Measurements from ENCODE around the gene COTL1. TPM values are rescaled to one million over a fixed set of nuclear protein-coding genes. Genes with fewer than 3 reads are reported as not detected.

The COTL1 gene
- total and polyA plus RNA-seq, 9 of the 15 experiments (the other 6 are each of a cell fraction or from before 2014, with no cell fraction given): 27.7 to 185 (median 72.5) TPM

DNA sequence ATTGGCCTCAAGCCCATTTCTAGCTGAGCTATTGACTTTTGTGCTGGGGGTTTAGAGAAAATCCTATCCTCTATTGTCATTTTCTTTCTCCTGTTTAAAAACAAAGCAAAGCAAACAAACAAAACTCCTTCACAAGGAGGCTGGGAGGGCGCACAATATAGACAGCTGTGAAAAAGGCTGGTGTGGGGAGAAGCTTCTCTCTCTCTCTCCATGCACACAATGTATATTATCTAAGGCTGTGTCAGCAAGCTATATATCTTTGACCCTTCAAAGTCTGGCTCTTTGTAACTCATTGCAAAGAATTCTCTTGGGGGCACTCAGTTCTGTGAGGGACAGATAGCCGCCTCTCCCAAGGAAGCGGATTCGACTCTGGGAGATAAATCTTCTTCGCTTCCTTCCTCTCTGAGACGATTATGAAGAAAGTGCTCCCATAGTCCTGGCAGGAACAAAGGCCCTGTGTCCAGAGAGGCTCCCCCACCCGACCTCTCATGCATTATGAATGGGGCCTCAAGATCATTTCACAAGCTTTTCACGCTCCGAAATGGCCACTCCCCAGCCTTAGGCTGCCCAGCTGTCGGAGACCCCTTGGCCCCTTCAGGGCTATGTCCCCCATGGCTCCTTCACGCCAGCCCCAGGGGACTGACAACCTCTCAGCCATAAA lies 80.3 kb downstream of the COTL1 start (continued):
- TF ChIP-seq, protein P1, sequence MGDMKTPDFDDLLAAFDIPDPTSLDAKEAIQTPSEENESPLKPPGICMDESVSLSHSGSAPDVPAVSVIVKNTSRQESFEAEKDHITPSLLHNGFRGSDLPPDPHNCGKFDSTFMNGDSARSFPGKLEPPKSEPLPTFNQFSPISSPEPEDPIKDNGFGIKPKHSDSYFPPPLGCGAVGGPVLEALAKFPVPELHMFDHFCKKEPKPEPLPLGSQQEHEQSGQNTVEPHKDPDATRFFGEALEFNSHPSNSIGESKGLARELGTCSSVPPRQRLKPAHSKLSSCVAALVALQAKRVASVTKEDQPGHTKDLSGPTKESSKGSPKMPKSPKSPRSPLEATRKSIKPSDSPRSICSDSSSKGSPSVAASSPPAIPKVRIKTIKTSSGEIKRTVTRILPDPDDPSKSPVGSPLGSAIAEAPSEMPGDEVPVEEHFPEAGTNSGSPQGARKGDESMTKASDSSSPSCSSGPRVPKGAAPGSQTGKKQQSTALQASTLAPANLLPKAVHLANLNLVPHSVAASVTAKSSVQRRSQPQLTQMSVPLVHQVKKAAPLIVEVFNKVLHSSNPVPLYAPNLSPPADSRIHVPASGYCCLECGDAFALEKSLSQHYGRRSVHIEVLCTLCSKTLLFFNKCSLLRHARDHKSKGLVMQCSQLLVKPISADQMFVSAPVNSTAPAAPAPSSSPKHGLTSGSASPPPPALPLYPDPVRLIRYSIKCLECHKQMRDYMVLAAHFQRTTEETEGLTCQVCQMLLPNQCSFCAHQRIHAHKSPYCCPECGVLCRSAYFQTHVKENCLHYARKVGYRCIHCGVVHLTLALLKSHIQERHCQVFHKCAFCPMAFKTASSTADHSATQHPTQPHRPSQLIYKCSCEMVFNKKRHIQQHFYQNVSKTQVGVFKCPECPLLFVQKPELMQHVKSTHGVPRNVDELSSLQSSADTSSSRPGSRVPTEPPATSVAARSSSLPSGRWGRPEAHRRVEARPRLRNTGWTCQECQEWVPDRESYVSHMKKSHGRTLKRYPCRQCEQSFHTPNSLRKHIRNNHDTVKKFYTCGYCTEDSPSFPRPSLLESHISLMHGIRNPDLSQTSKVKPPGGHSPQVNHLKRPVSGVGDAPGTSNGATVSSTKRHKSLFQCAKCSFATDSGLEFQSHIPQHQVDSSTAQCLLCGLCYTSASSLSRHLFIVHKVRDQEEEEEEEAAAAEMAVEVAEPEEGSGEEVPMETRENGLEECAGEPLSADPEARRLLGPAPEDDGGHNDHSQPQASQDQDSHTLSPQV (IDR thresholded peaks at IDR 0.05): peak; percentile 55
- TF ChIP-seq ARHGAP35 (IDR thresholded peaks at IDR 0.05; ENCODE audit: partially characterized antibody): no peak
- TF ChIP-seq FOXA3 (CRISPR knock-in tag; conservative IDR thresholded peaks at IDR 0.05 in 1 of 2, IDR thresholded peaks at IDR 0.05 in 1 of 2): peak; percentile 58 to 85; a peak in 3 of 4 replicates
- TF ChIP-seq, protein P2, sequence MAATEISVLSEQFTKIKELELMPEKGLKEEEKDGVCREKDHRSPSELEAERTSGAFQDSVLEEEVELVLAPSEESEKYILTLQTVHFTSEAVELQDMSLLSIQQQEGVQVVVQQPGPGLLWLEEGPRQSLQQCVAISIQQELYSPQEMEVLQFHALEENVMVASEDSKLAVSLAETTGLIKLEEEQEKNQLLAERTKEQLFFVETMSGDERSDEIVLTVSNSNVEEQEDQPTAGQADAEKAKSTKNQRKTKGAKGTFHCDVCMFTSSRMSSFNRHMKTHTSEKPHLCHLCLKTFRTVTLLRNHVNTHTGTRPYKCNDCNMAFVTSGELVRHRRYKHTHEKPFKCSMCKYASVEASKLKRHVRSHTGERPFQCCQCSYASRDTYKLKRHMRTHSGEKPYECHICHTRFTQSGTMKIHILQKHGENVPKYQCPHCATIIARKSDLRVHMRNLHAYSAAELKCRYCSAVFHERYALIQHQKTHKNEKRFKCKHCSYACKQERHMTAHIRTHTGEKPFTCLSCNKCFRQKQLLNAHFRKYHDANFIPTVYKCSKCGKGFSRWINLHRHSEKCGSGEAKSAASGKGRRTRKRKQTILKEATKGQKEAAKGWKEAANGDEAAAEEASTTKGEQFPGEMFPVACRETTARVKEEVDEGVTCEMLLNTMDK (IDR thresholded peaks at IDR 0.05; ENCODE audit: borderline replicate concordance, insufficient read depth, low read depth, low read length, poor library complexity, severe bottlenecking): no peak
- TF ChIP-seq POLR2AphosphoS5 (IDR thresholded peaks at IDR 0.05; ENCODE audit: control insufficient read depth, insufficient read depth, low read depth, low read length): peak; percentile 77
- TF ChIP-seq RHOXF2B (CRISPR knock-in tag; conservative IDR thresholded peaks at IDR 0.05): no peak
- TF ChIP-seq EWSR1 (IDR thresholded peaks at IDR 0.05; ENCODE audit: borderline replicate concordance, low read depth, partially characterized antibody): no peak
- 0 out of 2 replicates have a peak, but pooled peaks have one; percentile 31 for TF ChIP-seq MBD2 (IDR thresholded peaks at IDR 0.05; ENCODE audit: borderline replicate concordance, low read depth)
- peak in 1 of 2 experiments; percentile 74; a peak in 1 of 4 replicates for TF ChIP-seq TBL1XR1 (IDR thresholded peaks at IDR 0.05; ENCODE audit: low read length in 2 of 2)
- TF ChIP-seq LEF1 (IDR thresholded peaks at IDR 0.05): peak; percentile 92
- TF ChIP-seq NR2C2 (CRISPR knock-in tag; IDR thresholded peaks at IDR 0.05): no peak
- TF ChIP-seq NR2C2 (tag; IDR thresholded peaks at IDR 0.05): peak; percentile 61; the same call in 1 of the 2 replicates
- TF ChIP-seq, protein P3, sequence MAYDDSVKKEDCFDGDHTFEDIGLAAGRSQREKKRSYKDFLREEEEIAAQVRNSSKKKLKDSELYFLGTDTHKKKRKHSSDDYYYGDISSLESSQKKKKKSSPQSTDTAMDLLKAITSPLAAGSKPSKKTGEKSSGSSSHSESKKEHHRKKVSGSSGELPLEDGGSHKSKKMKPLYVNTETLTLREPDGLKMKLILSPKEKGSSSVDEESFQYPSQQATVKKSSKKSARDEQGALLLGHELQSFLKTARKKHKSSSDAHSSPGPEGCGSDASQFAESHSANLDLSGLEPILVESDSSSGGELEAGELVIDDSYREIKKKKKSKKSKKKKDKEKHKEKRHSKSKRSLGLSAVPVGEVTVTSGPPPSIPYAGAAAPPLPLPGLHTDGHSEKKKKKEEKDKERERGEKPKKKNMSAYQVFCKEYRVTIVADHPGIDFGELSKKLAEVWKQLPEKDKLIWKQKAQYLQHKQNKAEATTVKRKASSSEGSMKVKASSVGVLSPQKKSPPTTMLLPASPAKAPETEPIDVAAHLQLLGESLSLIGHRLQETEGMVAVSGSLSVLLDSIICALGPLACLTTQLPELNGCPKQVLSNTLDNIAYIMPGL (CRISPR knock-in tag; IDR thresholded peaks at IDR 0.05): no peak
- no peak for TF ChIP-seq CC2D1A (IDR thresholded peaks at IDR 0.05)
- TF ChIP-seq, protein P4, sequence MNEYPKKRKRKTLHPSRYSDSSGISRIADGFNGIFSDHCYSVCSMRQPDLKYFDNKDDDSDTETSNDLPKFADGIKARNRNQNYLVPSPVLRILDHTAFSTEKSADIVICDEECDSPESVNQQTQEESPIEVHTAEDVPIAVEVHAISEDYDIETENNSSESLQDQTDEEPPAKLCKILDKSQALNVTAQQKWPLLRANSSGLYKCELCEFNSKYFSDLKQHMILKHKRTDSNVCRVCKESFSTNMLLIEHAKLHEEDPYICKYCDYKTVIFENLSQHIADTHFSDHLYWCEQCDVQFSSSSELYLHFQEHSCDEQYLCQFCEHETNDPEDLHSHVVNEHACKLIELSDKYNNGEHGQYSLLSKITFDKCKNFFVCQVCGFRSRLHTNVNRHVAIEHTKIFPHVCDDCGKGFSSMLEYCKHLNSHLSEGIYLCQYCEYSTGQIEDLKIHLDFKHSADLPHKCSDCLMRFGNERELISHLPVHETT (CRISPR knock-in tag; conservative IDR thresholded peaks at IDR 0.05 in 1 of 2, IDR thresholded peaks at IDR 0.05 in 1 of 2): no peak; a peak in 1 of 4 replicates
- TF ChIP-seq FOXJ3 (CRISPR knock-in tag; IDR thresholded peaks at IDR 0.05): no peak
- no peak for TF ChIP-seq RBM17 (IDR thresholded peaks at IDR 0.05; ENCODE audit: borderline replicate concordance, low read depth, low read length)

All from K562 (cell line).